ENCODE results near the gene PPIL4.

- no peak for TF ChIP-seq MTA2 (IDR thresholded peaks at IDR 0.05; ENCODE audit: low read depth)
- no peak for TF ChIP-seq POLR2AphosphoS5 (IDR thresholded peaks at IDR 0.05; ENCODE audit: low read length)
- no peak for TF ChIP-seq CTCF (IDR thresholded peaks at IDR 0.05 in 2 of 3, conservative IDR thresholded peaks at IDR 0.05 in 1 of 3; ENCODE audit: control insufficient read depth in 2 of 3, extremely low read depth in 1 of 3, insufficient read depth in 1 of 3, low read depth in 3 of 3, low read length in 3 of 3)
- no peak for TF ChIP-seq FOXK2 (IDR thresholded peaks at IDR 0.05)
- TF ChIP-seq, protein P1, sequence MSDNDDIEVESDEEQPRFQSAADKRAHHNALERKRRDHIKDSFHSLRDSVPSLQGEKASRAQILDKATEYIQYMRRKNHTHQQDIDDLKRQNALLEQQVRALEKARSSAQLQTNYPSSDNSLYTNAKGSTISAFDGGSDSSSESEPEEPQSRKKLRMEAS (IDR thresholded peaks at IDR 0.05; ENCODE audit: low read depth, low read length): no peak
- no peak for TF ChIP-seq CBX5 (IDR thresholded peaks at IDR 0.05; ENCODE audit: low read depth)
These were observed 88.4 kb downstream of the PPIL4 start for GRCh38 chr6:149457316-149457884.
